HG02759 (cell line): Measurements from ENCODE around the gene EWSR1.

Experiments used
- ATAC-seq: cut with Tn5 transposase; IDR thresholded peaks from one replicate; pipeline ENCODE4 v1.9.1; 2021; ENCODE audit warnings: mild to moderate bottlenecking, moderate library complexity; ENCODE audit not compliant: unreplicated experiment

The EWSR1 gene

DNA sequence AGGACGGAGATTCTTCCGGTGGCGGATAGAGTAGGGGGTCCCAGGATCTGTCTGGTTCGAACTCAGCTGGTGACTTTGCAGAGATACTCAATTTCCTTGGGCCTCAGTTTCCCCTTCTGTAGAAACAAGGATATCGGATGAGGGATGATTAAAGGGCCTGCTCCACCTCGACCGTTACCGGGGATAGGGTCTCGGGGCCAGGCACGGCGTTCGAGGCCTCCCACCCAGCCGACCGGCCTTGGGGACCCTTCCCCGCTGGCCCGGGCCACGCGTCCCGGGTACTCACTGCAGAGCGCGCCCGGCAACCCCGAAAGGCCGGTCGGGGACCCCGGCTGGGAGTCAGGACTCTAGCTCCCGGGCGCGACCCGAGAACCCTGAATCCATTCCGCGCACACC, 608 bp upstream of the EWSR1 start:
- no peak for ATAC-seq

GRCh38 chr22:29268511-29269229, 602 bp downstream of the EWSR1 start:
- ATAC-seq, result peak; percentile 38

- no peak for ATAC-seq
Measured at GRCh38 chr22:29269230-29269604, 1.1 kb downstream of the EWSR1 start.

- ATAC-seq, result no peak
Measured at GRCh38 chr22:29269731-29270474, 1.8 kb downstream of the EWSR1 start.

DNA sequence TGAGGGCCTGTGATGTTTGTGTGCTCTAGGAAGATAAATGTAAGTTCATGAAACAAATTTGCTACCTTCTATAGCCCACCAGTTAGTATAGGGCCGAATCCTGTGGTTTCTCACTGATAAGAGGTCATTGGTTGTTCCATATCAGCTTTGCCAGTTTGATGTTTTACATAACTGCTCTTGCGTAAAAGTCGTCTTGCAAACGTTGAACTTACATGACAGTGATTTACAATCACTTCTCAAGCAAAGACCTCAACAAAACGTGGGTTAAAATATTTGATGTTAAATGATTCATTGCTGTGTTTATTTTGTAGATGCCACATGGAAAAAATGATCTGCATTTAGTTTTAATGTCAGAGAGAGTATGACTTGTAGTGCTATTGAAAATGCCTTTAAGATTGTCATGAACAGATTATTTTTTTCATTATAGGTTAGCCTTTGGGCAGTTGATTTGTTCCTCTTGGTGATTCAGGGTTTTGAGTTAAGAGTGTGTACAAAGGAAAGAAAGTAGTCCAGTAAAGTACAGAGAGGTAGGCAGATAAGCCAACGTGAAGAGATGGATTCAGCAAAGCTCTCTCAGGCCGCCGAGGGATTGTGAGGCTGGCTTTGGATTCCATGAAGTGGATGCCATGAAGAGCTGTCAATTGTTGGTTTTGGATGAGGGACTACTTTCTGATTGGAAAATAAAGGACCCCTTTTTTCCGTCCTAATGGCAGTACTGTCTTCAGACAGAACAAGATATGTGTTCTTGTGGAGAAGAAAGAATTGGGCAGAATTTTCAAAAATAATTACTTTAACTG, 2.6 kb downstream of the EWSR1 start:
- no peak for ATAC-seq

DNA sequence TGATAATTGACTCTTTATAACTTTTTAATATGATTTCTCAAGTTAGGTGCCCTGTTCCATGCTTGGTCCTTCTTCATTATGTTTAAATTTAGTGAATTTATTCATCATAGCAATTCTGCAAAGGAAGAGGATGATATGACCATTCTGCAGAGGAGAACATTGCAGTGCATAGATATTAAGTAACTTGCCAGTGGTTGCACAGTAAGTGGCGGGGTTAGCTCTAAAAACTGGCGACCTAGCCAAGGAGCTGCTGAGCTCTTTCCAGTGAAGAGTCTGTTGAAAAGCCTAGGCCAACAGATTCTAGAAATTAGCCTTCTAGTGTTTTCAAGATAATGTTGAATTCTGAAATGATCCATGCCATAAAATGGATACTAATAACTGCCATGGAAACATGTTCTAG, 4.6 kb downstream of the EWSR1 start:
- ATAC-seq, result no peak

DNA sequence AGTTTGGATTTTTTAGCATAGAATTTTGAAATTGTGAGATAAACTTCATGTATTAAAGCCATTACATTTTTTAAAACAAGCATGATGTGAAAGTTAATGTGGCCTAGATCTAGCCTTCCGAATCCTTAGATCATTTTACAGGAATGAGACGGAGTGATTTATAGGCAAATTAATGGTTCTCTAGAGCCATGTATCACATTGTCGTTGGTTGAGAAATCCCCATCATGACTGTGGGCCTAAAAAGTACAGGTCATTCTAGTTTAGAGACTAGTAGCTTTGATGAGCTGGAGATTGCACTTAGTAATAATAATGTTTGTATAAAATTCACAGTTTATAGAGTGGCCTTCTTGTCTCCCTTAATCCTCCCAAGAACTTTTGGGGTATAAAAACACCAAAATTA, 7.1 kb downstream of the EWSR1 start:
- ATAC-seq, result no peak

DNA sequence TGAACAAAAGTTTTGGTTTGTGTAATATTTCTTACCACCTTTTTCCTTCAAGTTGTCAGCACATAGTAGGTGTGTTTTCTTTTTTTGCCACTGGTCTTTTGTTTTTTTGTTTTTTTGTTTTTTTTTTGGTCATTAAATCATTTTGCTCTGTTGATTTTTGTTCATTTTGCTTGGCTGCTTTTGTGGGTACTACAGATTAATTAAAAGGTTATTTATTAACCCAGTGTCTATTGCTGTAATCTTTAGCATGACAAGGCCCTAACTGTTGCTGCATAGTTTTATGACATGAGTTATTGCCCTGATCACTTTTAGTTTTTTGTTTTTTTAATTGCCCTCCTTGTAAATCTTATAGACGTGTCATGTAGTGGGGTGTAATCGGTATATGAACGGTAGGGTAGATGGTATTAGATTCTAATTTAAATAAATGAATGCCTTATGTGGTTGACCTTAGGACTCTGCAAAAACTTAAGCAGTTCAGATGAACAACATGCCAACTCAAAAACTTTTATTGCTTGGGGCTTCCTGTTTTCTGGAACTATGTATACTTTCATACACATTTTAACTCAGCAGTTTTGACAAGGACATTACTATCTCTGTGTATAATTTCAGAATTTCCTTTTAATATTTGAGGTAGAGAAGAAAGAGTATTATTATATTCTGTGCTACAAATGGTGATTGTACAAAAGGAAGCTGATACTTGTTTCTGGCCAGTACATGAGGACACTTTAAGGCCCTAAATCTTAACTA, 7.9 kb downstream of the EWSR1 start:
- no peak for ATAC-seq

- ATAC-seq, result no peak
Measured at GRCh38 chr22:29277927-29278326, 9.9 kb downstream of the EWSR1 start.

GRCh38 chr22:29284196-29284595, 16.1 kb downstream of the EWSR1 start:
- ATAC-seq, result no peak

DNA sequence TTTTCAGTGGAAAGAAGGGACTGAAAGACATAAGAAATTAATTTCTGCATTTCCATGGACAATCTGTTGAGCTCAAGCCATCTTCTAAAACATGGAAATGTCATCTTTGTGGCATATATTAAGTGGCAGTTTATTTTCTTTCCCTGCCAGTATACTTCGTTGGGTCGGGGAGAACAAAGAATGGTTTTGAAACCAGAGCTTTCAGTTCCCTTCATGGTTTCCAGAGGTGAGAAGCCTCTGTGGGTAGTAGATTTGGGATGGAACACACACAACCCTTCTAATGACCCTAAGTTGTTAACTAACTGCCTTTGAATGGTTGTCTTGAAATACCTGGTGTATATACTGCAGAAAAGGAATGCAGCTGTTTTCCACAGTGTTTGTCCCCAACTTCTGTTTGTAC, 20.8 kb downstream of the EWSR1 start:
- no peak for ATAC-seq

DNA sequence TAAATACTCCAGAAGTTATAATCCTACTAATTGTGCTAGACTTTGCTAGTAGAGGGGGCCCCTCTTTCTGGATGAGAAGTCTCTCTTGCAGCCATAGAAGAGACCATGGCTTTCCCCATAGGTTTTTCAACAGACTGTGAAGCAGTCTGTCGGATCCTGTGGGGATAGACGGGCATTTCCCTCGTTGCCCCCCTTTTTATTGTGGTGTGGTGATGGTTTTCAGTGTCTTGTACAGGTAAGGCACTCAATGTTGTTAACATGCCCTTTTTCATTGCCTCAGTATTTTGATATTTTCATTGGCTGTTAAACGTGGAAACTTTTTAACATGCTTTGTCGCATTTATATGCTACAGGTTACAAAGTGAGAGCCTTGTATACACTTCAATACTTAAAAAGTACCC, 22.0 kb downstream of the EWSR1 start:
- no peak for ATAC-seq

DNA sequence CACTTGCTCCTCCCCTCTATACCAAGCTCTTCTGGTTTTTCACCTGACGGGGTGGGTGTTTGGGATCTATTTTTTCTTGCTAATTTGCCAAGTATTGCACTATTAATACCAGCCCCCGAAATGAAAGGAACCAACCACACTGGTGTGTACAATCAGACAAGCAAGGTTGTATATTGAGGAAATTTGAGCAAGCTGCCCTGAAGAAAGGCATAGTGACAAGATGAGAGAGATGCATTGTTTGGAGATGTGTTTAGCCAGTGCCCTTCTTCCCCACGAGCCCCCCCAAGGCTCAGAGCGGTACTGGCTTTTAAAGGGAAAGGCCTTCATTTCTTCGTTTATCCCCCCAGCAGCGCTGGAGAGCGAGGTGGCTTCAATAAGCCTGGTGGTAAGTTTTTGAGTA, 23.1 kb downstream of the EWSR1 start:
- no peak for ATAC-seq

- ATAC-seq, result no peak
Measured at GRCh38 chr22:29292379-29292778, 24.3 kb downstream of the EWSR1 start.

GRCh38 chr22:29298641-29299040, 30.6 kb downstream of the EWSR1 start:
- ATAC-seq, result no peak

GRCh38 chr22:29299136-29299900, 31.2 kb downstream of the EWSR1 start:
- ATAC-seq, result no peak

DNA sequence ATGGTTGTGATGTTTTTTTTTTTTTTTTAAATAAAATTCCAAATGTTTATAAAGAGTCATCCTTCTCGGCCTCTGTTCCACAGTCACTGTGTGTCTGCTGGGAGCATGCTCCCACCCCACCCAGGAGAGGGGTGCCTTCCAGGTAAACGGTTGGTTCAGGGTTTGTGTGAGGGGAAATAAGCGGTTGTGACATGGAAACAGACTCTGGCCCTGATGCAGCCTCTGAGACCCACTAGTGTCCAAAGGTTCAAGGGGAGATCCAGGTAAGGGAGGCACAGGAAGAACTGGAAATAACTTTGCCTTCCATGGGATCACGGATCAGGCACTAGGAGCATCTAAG, 32.4 kb downstream of the EWSR1 start:
- ATAC-seq, result no peak

GRCh38 chr22:29300807-29301601, 32.9 kb downstream of the EWSR1 start:
- no peak for ATAC-seq

DNA sequence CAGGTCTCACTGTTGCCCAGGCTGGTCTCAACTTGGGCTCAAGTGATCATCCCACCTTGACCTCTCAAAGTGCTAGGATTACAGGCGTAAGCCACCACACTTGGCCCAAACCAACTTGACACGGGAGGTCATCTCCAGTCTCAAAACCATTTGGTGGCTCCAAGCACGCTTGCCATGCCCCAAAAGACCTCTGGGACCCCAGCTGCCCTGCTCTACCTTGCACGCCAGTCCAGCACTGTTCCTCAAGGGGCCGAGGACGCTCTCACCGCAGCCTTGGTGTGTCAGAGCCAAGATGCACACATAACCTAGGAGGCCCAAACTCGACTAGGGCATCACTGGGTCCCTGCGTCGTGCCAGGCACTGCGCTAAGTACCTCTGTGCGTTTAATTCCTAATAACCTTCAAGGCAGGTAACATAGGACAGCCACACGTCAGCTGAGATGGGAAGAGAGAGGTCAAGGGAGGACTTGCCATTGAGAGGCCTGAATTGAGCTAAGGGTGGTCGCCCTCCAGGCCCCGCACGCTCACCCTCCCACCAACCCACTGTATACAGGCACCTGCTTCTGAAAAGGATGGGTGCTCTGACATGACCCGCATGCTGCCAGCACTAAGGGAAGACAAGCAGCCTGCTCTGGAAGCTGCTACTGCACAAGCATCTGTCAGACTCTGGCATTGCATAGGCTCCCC, 33.8 kb downstream of the EWSR1 start:
- no peak for ATAC-seq
